ENCODE results near the gene ARFGEF3.

ARFGEF3 gene

GRCh38 chr6:138377042-138377441 is 215.3 kb downstream of the ARFGEF3 start:
- TF ChIP-seq CTCF (IDR thresholded peaks at IDR 0.05; ENCODE audit: low read depth, low read length, missing control alignments): no peak
- no peaks in the 10 kb centered on the region for H3K36me3 ChIP-seq (replicated peaks)
- H3K4me3 ChIP-seq (ENCODE audit: low read depth, low read length): no peak overlapping the region
- DNase-seq: no peak
- in situ Hi-C loops (cut with HindIII; ENCODE audit: low pct_ligation_motif_present, low sequenced_read_pairs): no loop called here
- no peak overlapping the region for H3K27ac ChIP-seq
- H3K27me3 ChIP-seq (replicated peaks): no peaks in the 10 kb centered on the region

GRCh38 chr6:138377844-138378243 is 216.1 kb downstream of the ARFGEF3 start, which contains the start of gene SMIM28:
SMIM28 (plus strand) TSS chr6:138377905; CDS start chr6:138378073, 168 bp downstream.
- no peak within 1 kb of the TSS for H3K27ac ChIP-seq
- no peaks in the 10 kb centered on the region for H3K27me3 ChIP-seq (replicated peaks)
- H3K4me3 ChIP-seq (ENCODE audit: low read depth, low read length): no peak within 1 kb of the TSS
- TF ChIP-seq CTCF (IDR thresholded peaks at IDR 0.05; ENCODE audit: low read depth, low read length, missing control alignments): no peak
- no peak for DNase-seq
- no peaks in the 10 kb centered on the region for H3K36me3 ChIP-seq (replicated peaks)
- in situ Hi-C loops (cut with HindIII; ENCODE audit: low pct_ligation_motif_present, low sequenced_read_pairs): no loop called here

GRCh38 chr6:138378463-138378862 is 216.7 kb downstream of the ARFGEF3 start:
- TF ChIP-seq CTCF (IDR thresholded peaks at IDR 0.05; ENCODE audit: low read depth, low read length, missing control alignments): no peak
- in situ Hi-C loops (cut with HindIII; ENCODE audit: low pct_ligation_motif_present, low sequenced_read_pairs): no loop called here
- DNase-seq: no peak
- Histone ChIP-seq H3K27me3 (replicated peaks) (no peaks in the 10 kb centered on the region), H3K36me3 (replicated peaks) (no peaks in the 10 kb centered on the region), H3K4me3 (ENCODE audit: low read depth, low read length) (no peak overlapping the region), H3K27ac (no peak overlapping the region)

- TF ChIP-seq CTCF (IDR thresholded peaks at IDR 0.05; ENCODE audit: low read depth, low read length, missing control alignments): peak; percentile 4
- H3K27ac ChIP-seq: no peak overlapping the region
- no peak for DNase-seq
- H3K36me3 ChIP-seq (replicated peaks): no peaks in the 10 kb centered on the region
- no peak overlapping the region for H3K4me3 ChIP-seq (ENCODE audit: low read depth, low read length)
- in situ Hi-C loops (cut with HindIII; ENCODE audit: low pct_ligation_motif_present, low sequenced_read_pairs): no loop called here
- H3K27me3 ChIP-seq (replicated peaks): no peaks in the 10 kb centered on the region
These were observed 220.9 kb downstream of the ARFGEF3 start for GRCh38 chr6:138382498-138383265.

- H3K4me3 ChIP-seq (ENCODE audit: low read depth, low read length): no peak overlapping the region
- H3K36me3 ChIP-seq (replicated peaks): no peaks in the 10 kb centered on the region
- no peak for DNase-seq
- H3K27me3 ChIP-seq (replicated peaks): no peaks in the 10 kb centered on the region
- no peak overlapping the region for H3K27ac ChIP-seq
- no peak for TF ChIP-seq CTCF (IDR thresholded peaks at IDR 0.05; ENCODE audit: low read depth, low read length, missing control alignments)
- in situ Hi-C loops (cut with HindIII; ENCODE audit: low pct_ligation_motif_present, low sequenced_read_pairs): no loop called here
These were observed 222.0 kb downstream of the ARFGEF3 start for GRCh38 chr6:138383776-138384175.

GRCh38 chr6:138386897-138387296 is 225.2 kb downstream of the ARFGEF3 start:
- in situ Hi-C loops (cut with HindIII; ENCODE audit: low pct_ligation_motif_present, low sequenced_read_pairs): no loop called here
- no peak overlapping the region for H3K27ac ChIP-seq
- H3K4me3 ChIP-seq (ENCODE audit: low read depth, low read length): no peak overlapping the region
- TF ChIP-seq CTCF (IDR thresholded peaks at IDR 0.05; ENCODE audit: low read depth, low read length, missing control alignments): no peak
- H3K27me3 ChIP-seq (replicated peaks): no peaks in the 10 kb centered on the region
- DNase-seq: no peak
- no peaks in the 10 kb centered on the region for H3K36me3 ChIP-seq (replicated peaks)

Measured in brain microvascular endothelial cell (primary cell).